ENCODE results near the gene ENTPD2. TPM values are rescaled to one million over a fixed set of nuclear protein-coding genes. Genes with fewer than 3 reads are reported as not detected.
A peak's percentile ranks its signal among the peaks of the same experiment; 100 is the strongest.
"Not testable (repeated sequence)": the region's sequence is repeated elsewhere in the genome, so short reads cannot be mapped to it uniquely, and the experiment has no call there.

The ENTPD2 gene
- total RNA-seq, 2 donors from 2014 or later: 25.0 to 26.3 TPM

DNA sequence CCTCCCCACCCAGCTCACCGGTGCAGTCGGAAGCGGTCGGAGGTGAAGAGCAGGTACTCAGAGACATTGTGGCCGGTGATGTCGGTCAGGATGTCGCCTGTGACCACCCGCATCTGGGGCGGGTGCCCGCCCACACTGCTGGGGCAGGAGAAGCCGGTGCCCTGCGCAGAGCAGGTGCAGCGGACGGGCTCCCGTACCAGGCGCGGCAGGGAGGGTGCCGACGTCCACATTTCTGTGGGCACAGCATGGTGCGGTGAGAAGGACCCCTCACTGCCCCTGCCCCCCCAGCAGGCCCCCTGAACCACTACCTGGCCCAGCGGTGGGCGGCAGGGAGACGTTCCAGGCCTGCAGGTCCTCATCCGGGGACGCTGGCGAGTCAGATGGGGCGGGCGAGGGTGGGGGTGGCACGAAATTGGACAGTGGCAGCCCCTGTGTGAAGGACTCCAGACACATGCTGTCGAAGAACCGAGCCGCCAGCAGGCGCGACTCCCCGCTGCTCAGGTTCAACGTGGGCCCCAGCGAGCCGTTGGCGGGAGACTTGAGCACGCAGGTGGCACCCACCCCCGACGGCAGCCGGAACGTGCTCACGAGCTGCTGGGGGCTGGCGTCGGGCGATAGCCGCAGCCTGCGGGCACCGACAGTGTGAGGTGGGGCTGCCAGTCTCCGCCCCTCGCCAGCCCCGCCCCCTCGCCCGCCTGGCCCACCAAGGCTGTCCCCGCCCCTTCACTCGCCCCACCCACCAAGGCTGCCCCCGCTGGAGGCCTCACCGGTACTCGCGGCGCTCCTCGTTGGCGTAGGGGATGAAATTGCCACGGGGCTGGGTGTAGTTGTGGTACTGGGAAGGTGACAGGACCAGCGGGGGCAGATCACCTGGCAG lies 40.9 kb downstream of the ENTPD2 start:
- DNase-seq: no peak
- intact Hi-C loops (cut with DNase I, micrococcal nuclease): no loop called here
- ATAC-seq: no peak

DNA sequence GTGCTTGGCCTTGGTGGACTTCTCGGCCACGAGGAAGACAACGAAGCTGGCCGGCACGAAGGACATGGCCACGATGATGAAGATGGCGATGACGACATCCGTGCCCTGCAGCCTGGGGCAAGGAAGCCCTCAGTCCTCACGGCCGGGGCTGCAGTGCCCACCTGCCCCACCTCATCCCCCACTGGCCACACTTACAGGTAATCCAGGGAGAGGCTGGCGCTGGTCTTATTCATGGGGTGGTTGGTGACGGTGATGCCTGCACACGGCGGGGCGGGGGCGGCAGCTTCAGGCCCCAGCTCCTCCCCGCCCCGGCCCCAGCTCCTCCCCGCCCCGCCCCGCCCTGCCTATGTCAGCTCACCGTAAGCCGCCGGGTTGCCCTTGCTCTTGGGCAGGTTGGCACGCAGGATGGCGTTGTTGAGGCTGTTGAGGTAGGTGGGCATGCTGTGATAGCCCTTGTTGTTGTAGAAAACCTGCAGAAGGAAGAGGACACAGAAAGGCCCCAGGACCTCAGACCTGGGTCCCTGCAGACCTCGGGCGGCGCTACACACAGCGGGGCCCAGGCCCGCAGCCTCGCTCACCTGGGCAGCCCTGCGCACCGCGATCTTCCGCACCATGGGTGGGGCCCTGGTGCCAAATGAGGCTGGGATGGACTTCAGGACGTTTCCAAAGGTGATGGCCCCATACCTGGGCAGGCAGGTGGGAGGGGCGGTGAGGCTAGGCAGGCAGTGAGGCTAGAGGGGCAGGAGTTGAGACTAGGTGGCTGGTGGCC lies 41.8 kb downstream of the ENTPD2 start:
- intact Hi-C loops (cut with DNase I, micrococcal nuclease): no loop called here
- DNase-seq (no peak), ATAC-seq (no peak)

- intact Hi-C loops (cut with DNase I, micrococcal nuclease): no loop called here
- ATAC-seq (no peak), DNase-seq (no peak)
These were observed 42.7 kb downstream of the ENTPD2 start for GRCh38 chr9:137011156-137011555.

DNA sequence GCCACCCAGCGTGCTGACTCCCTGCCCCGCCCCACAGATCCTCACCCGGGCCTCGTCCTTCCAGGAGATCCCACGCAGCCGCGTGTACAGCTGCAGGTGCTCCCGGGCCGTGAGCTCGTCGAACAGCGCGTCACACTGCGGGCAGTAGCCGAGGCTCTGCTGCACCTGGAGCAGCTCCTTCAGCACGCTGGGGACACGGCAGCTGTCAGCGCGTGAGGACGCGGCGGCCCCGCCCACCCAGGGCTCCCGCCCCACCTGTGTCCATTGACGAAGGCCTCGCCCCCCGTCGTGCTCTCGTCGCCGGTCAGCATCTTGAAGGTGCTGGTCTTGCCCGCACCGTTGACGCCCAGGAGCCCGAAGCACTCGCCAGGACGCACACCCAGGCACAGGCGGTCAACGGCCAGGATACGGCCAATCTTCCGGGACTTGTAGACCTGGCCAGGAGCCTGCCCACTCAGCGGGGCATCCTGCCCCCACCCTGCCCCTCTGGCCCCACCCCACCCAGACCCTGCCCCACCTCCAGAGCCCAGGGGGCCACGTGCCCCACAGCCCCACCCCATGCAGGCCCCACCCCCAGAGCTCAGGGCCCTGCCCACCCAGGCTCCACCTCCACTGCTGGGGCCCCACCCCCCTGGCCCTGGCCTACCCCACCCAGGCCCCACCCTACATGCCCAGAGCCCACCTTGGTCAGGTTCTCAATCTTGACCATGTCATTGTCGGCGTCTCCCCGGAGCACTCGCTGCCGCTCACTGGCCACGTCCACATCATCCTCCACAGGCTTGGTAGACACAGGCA lies 43.7 kb downstream of the ENTPD2 start:
- intact Hi-C loops (cut with DNase I, micrococcal nuclease): no loop called here
- DNase-seq: no peak
- no peak for ATAC-seq

DNA sequence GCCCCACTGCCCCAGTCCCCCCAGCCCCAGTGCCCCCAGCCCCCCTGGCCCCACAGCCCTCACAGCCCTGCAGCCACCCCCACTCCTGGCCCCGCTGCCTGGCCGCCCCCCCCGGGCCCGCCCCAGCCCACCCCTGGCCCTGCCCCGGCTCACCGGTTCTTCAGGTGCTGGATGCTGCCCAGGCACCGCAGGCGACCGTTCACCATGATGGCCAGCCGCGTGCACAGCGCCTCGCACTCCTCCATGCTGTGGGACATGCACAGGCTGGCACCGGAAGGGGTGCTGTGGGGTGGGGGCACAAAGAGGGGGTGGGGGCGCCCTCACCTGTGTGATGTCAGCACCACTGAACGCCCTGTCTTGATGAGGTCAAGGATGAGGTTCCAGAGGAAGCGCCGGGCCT lies 44.6 kb downstream of the ENTPD2 start:
- intact Hi-C loops (cut with DNase I, micrococcal nuclease): no loop called here
- ATAC-seq: no peak
- no peak for DNase-seq

DNA sequence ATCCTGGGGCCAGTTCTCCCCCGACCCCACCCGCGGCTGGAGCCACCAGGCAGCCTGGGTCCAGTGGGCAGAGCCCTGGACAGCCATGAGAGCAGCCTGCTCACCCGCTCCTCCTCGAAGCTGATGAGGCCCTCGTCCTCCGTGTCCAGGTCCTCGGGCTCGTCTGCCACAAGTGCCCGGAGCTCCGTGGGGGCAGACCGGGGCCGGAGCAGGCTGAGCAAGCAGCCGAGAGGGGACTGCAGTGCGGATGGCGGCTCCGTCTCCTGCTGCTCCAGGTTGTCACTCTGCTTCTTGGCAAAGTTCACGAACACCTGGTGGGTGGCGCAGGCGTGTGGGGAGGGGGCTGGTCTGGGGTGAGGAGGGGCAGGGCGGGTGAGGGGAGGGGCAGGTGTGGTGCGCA lies 45.5 kb downstream of the ENTPD2 start:
- no peak for DNase-seq
- no peak for ATAC-seq
- intact Hi-C loops (cut with DNase I, micrococcal nuclease): no loop called here

DNA sequence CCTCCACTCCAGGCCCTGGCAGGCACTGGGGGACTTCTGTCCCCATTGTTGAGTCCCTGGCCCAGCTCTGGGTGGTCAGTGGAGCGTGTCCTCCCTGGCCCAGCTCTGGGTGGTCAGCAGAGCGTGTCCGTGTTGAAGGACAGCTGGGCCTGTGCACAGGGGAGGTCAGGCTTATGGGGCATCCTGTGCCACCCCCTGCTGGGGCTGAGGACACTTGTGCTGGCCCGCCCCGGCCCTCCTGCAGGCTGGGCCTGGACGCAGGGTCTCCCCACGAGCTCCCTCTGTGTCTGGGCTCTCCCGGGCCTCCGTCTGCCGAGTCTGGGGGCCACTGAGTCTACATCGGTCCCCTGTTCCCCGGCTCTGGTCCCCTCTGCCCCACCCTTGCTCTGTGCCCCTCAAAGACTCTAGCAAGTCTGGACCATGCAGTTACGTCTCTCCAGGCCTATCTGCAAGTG lies 46.0 kb downstream of the ENTPD2 start:
- DNase-seq (no peak), ATAC-seq (no peak)
- intact Hi-C loops (cut with DNase I, micrococcal nuclease): no loop called here

DNA sequence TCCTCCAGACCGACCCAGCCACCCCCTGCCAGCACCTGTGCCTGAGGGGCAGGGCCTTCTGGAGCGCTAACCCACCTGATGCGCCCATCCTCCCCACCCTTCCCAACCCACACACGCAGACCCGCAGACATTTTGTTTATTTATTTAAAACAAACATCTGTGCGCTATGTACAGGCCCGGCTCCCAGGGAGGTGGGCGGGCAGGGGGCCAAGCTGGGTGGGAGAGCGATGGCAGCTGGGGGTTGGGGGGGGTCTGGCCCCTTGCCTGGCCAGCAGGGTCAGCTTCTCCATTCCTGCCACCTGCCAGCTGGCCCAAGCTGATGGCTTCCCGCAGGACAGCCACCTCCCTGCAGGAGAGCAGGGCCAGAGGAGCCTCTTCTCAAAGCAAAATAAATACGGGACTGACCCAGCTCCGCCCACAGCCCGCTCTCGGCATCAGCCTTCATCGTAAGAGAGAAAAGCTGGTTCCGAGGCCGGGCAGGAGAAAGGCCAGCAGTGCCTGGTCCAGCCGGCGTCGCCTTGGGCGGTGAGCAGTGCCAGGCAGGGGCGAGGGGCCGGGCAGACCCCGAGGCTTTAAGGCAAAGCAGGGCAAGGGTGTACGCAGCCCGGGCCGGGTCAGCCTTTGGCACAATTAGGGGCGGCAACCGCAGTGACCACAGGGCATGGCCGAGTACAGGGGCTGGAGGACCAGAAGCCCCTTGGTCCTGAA lies 46.6 kb downstream of the ENTPD2 start:
- ATAC-seq (no peak), DNase-seq (no peak)
- intact Hi-C loops (cut with DNase I, micrococcal nuclease): no loop called here

DNA sequence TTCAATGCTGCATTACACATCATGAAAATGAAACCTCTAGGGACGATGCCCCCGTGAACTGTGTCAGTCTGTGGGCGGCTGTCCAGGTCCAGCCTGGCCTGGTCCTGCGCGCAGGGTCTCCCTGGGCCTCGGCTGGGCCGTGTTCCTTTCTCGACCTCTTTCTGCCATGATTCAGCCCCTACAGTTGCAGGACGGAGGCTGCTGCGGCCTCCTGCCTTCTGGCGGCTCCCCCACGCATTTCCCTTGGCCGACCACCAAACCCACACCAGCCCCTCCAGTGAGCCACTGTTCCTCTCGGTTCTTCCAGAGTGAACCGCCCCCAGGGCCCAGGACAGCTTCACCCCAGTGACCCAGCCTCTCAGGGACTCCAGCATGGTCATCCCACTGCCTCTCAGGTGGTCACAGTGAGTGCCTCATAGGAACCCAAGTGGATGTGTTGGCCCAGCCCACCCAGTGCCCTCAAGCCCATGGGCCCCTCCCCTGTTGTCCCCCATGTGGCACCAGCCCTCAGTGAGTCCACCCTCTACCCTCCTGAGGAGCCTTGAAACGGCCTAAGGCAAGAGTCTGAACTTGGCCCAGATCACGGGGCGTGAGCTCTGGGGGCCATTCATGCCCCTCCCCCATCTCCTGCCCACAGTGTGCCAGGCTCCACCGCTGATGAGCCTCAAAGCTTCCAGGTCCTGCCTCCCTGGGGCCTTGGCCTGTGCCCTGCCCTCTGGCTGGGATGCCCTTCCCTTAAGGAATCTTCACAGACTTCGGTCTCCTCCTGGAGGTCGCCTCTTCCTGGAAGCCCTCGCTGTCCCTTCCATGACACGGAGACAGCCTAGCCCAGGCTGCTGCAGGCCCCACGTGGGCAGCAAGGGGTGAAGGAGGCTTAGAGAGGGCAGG lies 47.5 kb downstream of the ENTPD2 start:
- DNase-seq (no peak), ATAC-seq (peak; percentile 14)
- intact Hi-C loops (cut with DNase I, micrococcal nuclease): no loop called here

DNA sequence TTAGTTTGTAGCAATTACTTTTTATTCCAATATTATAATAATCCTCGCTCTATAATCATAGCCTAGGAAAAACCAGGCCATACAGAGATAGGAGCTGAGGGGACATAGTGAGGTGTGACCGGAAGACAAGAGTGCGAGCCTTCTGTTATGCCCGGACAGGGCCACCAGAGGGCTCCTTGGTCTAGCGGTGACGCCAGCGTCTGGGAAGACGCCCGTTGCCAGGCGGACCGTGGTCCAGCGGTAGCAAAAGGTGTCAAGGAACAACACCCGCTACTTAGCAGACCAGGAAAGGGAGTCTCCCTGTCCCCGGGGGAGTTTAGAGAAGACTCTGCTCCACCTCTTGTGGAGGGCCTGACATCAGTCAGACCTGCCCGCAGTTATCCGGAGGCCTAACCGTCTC lies 49.6 kb downstream of the ENTPD2 start:
- DNase-seq: peak in 1 of 2 donors; percentile 47
- intact Hi-C loops (cut with DNase I, micrococcal nuclease); ATAC-seq: not testable (repeated sequence)

- ATAC-seq: no peak
- intact Hi-C loops (cut with DNase I, micrococcal nuclease): no loop called here
- no peak for DNase-seq
These were observed 51.2 kb downstream of the ENTPD2 start for GRCh38 chr9:137002646-137003041.

DNA sequence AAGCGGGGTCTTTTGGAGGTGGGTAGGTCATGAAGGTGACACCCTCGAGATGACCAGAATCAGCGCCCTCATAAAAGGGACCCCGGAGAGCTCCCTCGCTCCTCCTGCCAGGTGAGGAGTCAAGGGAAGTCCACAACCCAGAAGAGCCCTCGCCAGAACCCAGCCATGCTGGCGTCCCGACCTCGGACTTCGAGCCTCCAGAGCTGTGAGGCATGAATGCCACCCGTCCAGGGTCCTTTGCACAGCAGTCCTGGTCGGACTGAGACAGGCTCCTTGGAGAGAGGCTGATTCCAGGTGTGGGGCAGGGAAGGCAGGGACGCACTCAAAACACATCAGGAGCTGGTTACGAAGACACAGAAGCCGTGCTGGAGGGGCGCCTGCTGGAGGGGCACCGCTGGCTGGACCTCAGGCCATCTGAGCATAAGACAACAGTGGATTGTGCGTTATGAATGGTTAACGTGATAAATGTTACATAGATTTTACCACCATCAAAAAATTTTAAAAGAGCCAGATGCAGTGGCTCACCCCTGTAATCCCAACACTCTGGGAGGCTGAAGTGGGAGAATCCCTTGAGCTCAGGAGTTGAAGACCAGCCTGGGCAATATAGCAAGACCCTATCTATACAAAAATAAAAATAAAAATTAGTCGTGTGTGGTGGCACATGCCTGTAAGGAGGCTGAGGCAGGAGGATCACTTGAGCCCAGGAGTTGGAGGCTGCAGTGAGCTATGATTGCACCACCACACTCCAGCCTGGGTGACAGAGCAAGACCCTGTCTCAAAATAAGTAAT lies 51.8 kb downstream of the ENTPD2 start:
- ATAC-seq (no peak), DNase-seq (no peak)
- intact Hi-C loops (cut with DNase I, micrococcal nuclease): no loop called here

DNA sequence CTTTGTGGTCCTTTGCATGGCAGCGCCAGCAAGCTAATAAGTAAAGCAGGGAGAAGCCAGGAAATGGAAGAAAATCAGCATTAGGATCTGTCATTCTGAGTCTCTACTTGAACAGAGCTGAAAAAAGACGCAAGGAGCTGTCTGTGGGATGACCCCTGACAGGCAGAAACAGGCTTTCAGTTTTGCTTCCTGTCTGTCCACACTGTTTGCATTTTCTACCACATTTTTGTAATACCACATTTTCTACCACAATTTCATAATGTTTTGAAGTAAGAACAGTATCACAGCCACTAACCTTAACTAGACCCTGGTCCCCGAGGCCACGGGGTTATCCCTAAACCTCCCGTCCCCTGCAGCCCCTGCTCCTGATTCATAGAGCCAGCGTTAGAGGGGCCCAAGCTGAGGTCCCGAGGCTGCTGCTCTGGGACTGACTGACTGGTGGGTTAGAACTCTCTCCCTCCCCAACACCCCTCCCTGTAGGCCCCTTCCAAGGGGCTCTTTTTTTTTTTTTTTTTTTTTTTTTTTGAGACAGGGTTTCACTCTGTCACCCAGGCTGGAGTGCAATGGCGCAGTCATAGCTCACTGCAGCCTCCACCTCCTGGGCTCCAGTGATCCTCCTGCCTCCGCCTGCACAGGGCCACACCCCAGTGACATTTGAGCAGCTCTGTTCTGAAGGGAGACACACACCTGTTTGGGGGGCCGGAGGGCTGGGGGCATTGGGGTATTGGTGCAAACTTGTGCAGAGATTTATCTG lies 53.5 kb downstream of the ENTPD2 start:
- intact Hi-C loops (cut with DNase I, micrococcal nuclease): no loop called here
- no peak for DNase-seq
- ATAC-seq: no peak

Measured in left colon (tissue), 2 donors.